Hepatocyte (in vitro differentiated cells): ENCODE measurements around the gene TRIM8. TPM values are rescaled to one million over a fixed set of nuclear protein-coding genes. Genes with fewer than 3 reads are reported as not detected.
A peak's percentile ranks its signal among the peaks of the same experiment; 100 is the strongest.

Experiments
- DNase-seq: peaks from one replicate; pipeline ENCODE4 v3.0.0-alpha.2; 2016; ENCODE audit warnings: low spot score
- H2AFZ ChIP-seq: fragments of 200-600 bp; sonication (generic); 2 replicates; pipeline ENCODE4 v1.6.0; 2016; ENCODE audit warnings: antibody characterized with exemption, mild to moderate bottlenecking
- H3K27ac ChIP-seq: fragments of 200-600 bp; sonication (generic); 2 replicates; pipeline ENCODE4 v1.5.1; 2016; ENCODE audit warnings: mild to moderate bottlenecking
- H3K27me3 ChIP-seq: fragments of 200-600 bp; sonication (generic); 2 replicates; pipeline ENCODE4 v1.6.1; 2016
- H3K36me3 ChIP-seq: fragments of 200-600 bp; sonication (generic); replicated peaks from 2 replicates; pipeline ENCODE4 v1.5.1; 2016; ENCODE audit warnings: low read depth; ENCODE audit not compliant: insufficient read depth
- H3K4me1 ChIP-seq: fragments of 200-600 bp; sonication (generic); 2 replicates; pipeline ENCODE4 v1.5.1; 2016; ENCODE audit warnings: mild to moderate bottlenecking, moderate library complexity; ENCODE audit not compliant: insufficient read depth
- H3K4me2 ChIP-seq: fragments of 200-600 bp; sonication (generic); 2 replicates; pipeline ENCODE4 v1.6.0; 2016
- H3K4me3 ChIP-seq: fragments of 200-600 bp; sonication (generic); 2 replicates; pipeline ENCODE4 v1.5.1; 2016; ENCODE audit warnings: mild to moderate bottlenecking
- H3K79me2 ChIP-seq: fragments of 200-600 bp; sonication (generic); 2 replicates; pipeline ENCODE4 v1.6.0; 2017; ENCODE audit warnings: mild to moderate bottlenecking
- H3K9me2 ChIP-seq: fragments of 200-600 bp; sonication (generic); replicated peaks from 2 replicates; pipeline ENCODE4 v1.6.0; 2017; ENCODE audit warnings: mild to moderate bottlenecking; ENCODE audit not compliant: insufficient read depth
- H3K9me3 ChIP-seq: fragments of 200-600 bp; sonication (generic); 2 replicates; pipeline ENCODE4 v1.5.1; 2016; ENCODE audit warnings: low read depth, mild to moderate bottlenecking
- H4K20me1 ChIP-seq: fragments of 200-600 bp; sonication (generic); 2 replicates; pipeline ENCODE4 v1.6.0; 2016; ENCODE audit warnings: mild to moderate bottlenecking; ENCODE audit not compliant: insufficient read depth, poor library complexity, severe bottlenecking
- CTCF ChIP-seq: fragments of 200-600 bp; sonication (generic); IDR thresholded peaks from 2 replicates; pipeline ENCODE4 v1.5.1; 2016; ENCODE audit warnings: antibody characterized with exemption, mild to moderate bottlenecking; ENCODE audit not compliant: poor library complexity
- EZH2 ChIP-seq: fragments of 200-600 bp; sonication (generic); IDR thresholded peaks from 2 replicates; pipeline ENCODE4 v1.6.1; 2016; ENCODE audit warnings: antibody characterized with exemption, mild to moderate bottlenecking, borderline replicate concordance
- EZH2phosphoT487 ChIP-seq: fragments of 200-600 bp; sonication (generic); IDR thresholded peaks from one replicate; pipeline ENCODE4 v1.6.1; 2018; ENCODE audit warnings: antibody characterized with exemption, mild to moderate bottlenecking, low read depth, moderate library complexity; ENCODE audit not compliant: unreplicated experiment, severe bottlenecking
- WGBS: methylation state at CpG from one replicate; pipeline ENCODE4 v1.1.6; 2016; ENCODE audit warnings: low lambda C conversion rate; ENCODE audit errors: missing lambda C conversion rate; 5-methylcytosine and 5-hydroxymethylcytosine counted together
- polyA plus RNA-seq: library from polyadenylated mRNA; unstranded; fragments of >200 nt; fragmentation: Nextera tagmentation; extraction: Ambion mirVana; gene quantifications from 2 replicates; pipeline ENCODE4 v1.2.1, GENCODE V29; 2016
- total RNA-seq: library from RNA; depleted of rRNA; stranded (reverse); fragments of >200 nt; gene quantifications from 2 replicates; pipeline ENCODE4 v1.2.3, GENCODE V29; 2014

Gene TRIM8
- 41.3 and 53.3 TPM in 2 replicates for total RNA-seq
- 61.2 and 63.4 TPM in 2 replicates for polyA plus RNA-seq

- H3K9me2 ChIP-seq, result no peaks in the 10 kb centered on the region
- DNase-seq, result peak; percentile 84
- H2AFZ ChIP-seq, result peak within 1 kb of the TSS; percentile 32
- peaks cover 36% of the 10 kb centered on the region for H4K20me1 ChIP-seq
- peaks cover 49% of the 10 kb centered on the region for H3K79me2 ChIP-seq
- no peaks in the 10 kb centered on the region for H3K9me3 ChIP-seq
- peak within 1 kb of the TSS; percentile 58 for H3K4me3 ChIP-seq
- peaks cover 26% of the 10 kb centered on the region for H3K4me1 ChIP-seq
- peak within 1 kb of the TSS; percentile 98 for H3K27ac ChIP-seq
- no peak for TF ChIP-seq CTCF
- no peaks in the 10 kb centered on the region for H3K27me3 ChIP-seq
- no peaks in the 10 kb centered on the region for H3K36me3 ChIP-seq
- H3K4me2 ChIP-seq, result peak within 1 kb of the TSS; percentile 93
- 2% methylated on average over 39 of the region's 80 CpGs for WGBS
Observed at GRCh38 chr10:102644066-102644645, at the start of gene TRIM8. TSS of gene TRIM8 (plus strand) at chr10:102644479. CDS start at chr10:102644618, 139 bp downstream.

GRCh38 chr10:102595293-102595692 lies 49.0 kb upstream of the TRIM8 start:
- Histone ChIP-seq H3K4me3 (no peak overlapping the region), H3K9me2 (no peaks in the 10 kb centered on the region), H3K27ac (no peak overlapping the region), H4K20me1 (no peaks in the 10 kb centered on the region), H3K9me3 (no peaks in the 10 kb centered on the region), H3K27me3 (no peaks in the 10 kb centered on the region), H2AFZ (no peak overlapping the region), H3K36me3 (no peaks in the 10 kb centered on the region), H3K79me2 (peaks cover 21% of the 10 kb centered on the region), H3K4me2 (no peak overlapping the region), H3K4me1 (peaks cover 23% of the 10 kb centered on the region)
- DNase-seq, result no peak
- 86% methylated on average over 2 of the region's 2 CpGs for WGBS
- TF ChIP-seq CTCF, result no peak
- no peak for TF ChIP-seq EZH2phosphoT487
- no peak for TF ChIP-seq EZH2

GRCh38 chr10:102595897-102596296 lies 48.4 kb upstream of the TRIM8 start:
- no peak overlapping the region for H3K4me3 ChIP-seq
- WGBS, result 95% methylated on average over 4 of the region's 4 CpGs
- H3K27ac ChIP-seq, result no peak overlapping the region
- H2AFZ ChIP-seq, result no peak overlapping the region
- no peak overlapping the region for H3K4me2 ChIP-seq
- DNase-seq, result no peak
- TF ChIP-seq EZH2, result no peak
- no peak for TF ChIP-seq CTCF
- no peak for TF ChIP-seq EZH2phosphoT487
- H3K4me1 ChIP-seq, result peaks cover 25% of the 10 kb centered on the region
- H3K9me2 ChIP-seq, result no peaks in the 10 kb centered on the region
- no peaks in the 10 kb centered on the region for H3K36me3 ChIP-seq
- no peaks in the 10 kb centered on the region for H4K20me1 ChIP-seq
- no peaks in the 10 kb centered on the region for H3K27me3 ChIP-seq
- peaks cover 15% of the 10 kb centered on the region for H3K79me2 ChIP-seq
- H3K9me3 ChIP-seq, result no peaks in the 10 kb centered on the region

GRCh38 chr10:102596506-102596971 lies 47.7 kb upstream of the TRIM8 start:
- Histone ChIP-seq H3K36me3 (no peaks in the 10 kb centered on the region), H3K4me3 (no peak overlapping the region), H3K4me1 (peaks cover 25% of the 10 kb centered on the region), H3K27me3 (no peaks in the 10 kb centered on the region), H4K20me1 (no peaks in the 10 kb centered on the region), H3K9me2 (no peaks in the 10 kb centered on the region), H3K4me2 (no peak overlapping the region), H3K79me2 (peaks cover 10% of the 10 kb centered on the region), H3K9me3 (no peaks in the 10 kb centered on the region), H3K27ac (no peak overlapping the region), H2AFZ (no peak overlapping the region)
- DNase-seq, result peak; percentile 83
- no peak for TF ChIP-seq EZH2
- TF ChIP-seq CTCF, result peak; percentile 77
- no peak for TF ChIP-seq EZH2phosphoT487
- WGBS, result 51% methylated on average over 3 of the region's 3 CpGs
